Prostate gland (tissue), 2 donors: Measurements from ENCODE around the gene WFIKKN1. TPM values are rescaled to one million over a fixed set of nuclear protein-coding genes. Genes with fewer than 3 reads are reported as not detected.

Experiments used
- DNase-seq: peaks from one replicate; pipeline ENCODE4 v3.0.0-alpha.2; 2019; ENCODE audit warnings: low spot score
- H3K27ac ChIP-seq, 2 donors: fragments of 200-600 bp; sonication (generic); 2 replicates each; pipeline ENCODE4 v1.5.1; 2017 to 2019
- H3K27me3 ChIP-seq: fragments of 200-600 bp; sonication (generic); replicated peaks from 2 replicates; pipeline ENCODE4 v1.5.1; 2019; ENCODE audit not compliant: insufficient read depth
- H3K36me3 ChIP-seq, 2 donors: fragments of 200-600 bp; sonication (generic); 1 replicate in 1 of 2; 2 replicates in 1 of 2; pipeline versions ENCODE4 v1.5.1 to v1.8.1; 2017 to 2019
- H3K4me1 ChIP-seq: fragments of 200-600 bp; sonication (generic); replicated peaks from 2 replicates; pipeline ENCODE4 v1.5.1; 2019
- H3K4me3 ChIP-seq, 2 donors: fragments of 200-600 bp; sonication (generic); 2 replicates each; pipeline ENCODE4 v1.5.1; 2017 to 2019
- H3K9me3 ChIP-seq: fragments of 200-600 bp; sonication (generic); 2 replicates; pipeline ENCODE4 v1.5.1; 2017
- POLR2A ChIP-seq: fragments of 450-650 bp; IDR thresholded peaks from one replicate; pipeline ENCODE4 v1.6.1; 2016; ENCODE audit warnings: antibody characterized with exemption, mild to moderate bottlenecking
- POLR2AphosphoS5 ChIP-seq: sonication (generic); formaldehyde crosslinking; IDR thresholded peaks from one replicate; pipeline ENCODE4 v1.6.1; 2017; ENCODE audit warnings: antibody characterized with exemption
- WGBS: methylation state at CpG from one replicate; pipeline ENCODE4 v1.1.5; 2018; 5-methylcytosine and 5-hydroxymethylcytosine counted together
- intact Hi-C: fragments of 100-400 bp; cut with DNase I; formaldehyde crosslinking; loops from one replicate; pipeline ENCODE4 v1.14.2; 2022
- total RNA-seq, 2 donors: library from RNA; depleted of rRNA; stranded (reverse); fragments of >200 nt; gene quantifications; one replicate each; pipeline ENCODE4 v1.1.0, GENCODE V29; 2016
- TF ChIP-seq, protein P1 (sequence below), 4 experiments: fragments of 200-600 bp in 2 of 4; fragments of 450-650 bp in 2 of 4; sonication (generic) in 2 of 4; IDR thresholded peaks; 1 replicate in 3 of 4; 2 replicates in 1 of 4; pipeline ENCODE4 v1.5.1; 2016 to 2019; ENCODE audit warnings: antibody characterized with exemption in 4 of 4, mild to moderate bottlenecking in 2 of 4, moderate library complexity in 2 of 4

Gene WFIKKN1
- total RNA-seq, 2 donors from 2014 or later = 1.5 to 1.9 TPM

GRCh38 chr16:677316-678190 is 46.8 kb downstream of the WFIKKN1 start:
- H3K4me1 ChIP-seq = peaks cover 11% of the 10 kb centered on the region

GRCh38 chr16:678209-678857 is 47.5 kb downstream of the WFIKKN1 start:
- WGBS = 59% methylated on average over 21 of the region's 21 CpGs
- H3K27ac ChIP-seq = no peak overlapping the region
- H3K4me3 ChIP-seq = no peak overlapping the region
- no peak for DNase-seq
- H3K36me3 ChIP-seq = peaks cover 7 to 14% of the 10 kb centered on the region in 2 donors
- peaks cover 12% of the 10 kb centered on the region for H3K4me1 ChIP-seq
- no peaks in the 10 kb centered on the region for H3K9me3 ChIP-seq
- no peaks in the 10 kb centered on the region for H3K27me3 ChIP-seq
- intact Hi-C loops = no loop called here
- TF ChIP-seq POLR2A = no peak
- TF ChIP-seq, protein P1, sequence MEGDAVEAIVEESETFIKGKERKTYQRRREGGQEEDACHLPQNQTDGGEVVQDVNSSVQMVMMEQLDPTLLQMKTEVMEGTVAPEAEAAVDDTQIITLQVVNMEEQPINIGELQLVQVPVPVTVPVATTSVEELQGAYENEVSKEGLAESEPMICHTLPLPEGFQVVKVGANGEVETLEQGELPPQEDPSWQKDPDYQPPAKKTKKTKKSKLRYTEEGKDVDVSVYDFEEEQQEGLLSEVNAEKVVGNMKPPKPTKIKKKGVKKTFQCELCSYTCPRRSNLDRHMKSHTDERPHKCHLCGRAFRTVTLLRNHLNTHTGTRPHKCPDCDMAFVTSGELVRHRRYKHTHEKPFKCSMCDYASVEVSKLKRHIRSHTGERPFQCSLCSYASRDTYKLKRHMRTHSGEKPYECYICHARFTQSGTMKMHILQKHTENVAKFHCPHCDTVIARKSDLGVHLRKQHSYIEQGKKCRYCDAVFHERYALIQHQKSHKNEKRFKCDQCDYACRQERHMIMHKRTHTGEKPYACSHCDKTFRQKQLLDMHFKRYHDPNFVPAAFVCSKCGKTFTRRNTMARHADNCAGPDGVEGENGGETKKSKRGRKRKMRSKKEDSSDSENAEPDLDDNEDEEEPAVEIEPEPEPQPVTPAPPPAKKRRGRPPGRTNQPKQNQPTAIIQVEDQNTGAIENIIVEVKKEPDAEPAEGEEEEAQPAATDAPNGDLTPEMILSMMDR (IDR thresholded peaks at IDR 0.05) = no peak
- TF ChIP-seq POLR2AphosphoS5 = no peak

More at GRCh38 chr16:677316-678190, 46.8 kb downstream of the WFIKKN1 start:
- WGBS = 33% methylated on average over 55 of the region's 57 CpGs
- Histone ChIP-seq H3K36me3 (peaks cover 12 to 21% of the 10 kb centered on the region in 2 donors), H3K4me3 (no peak overlapping the region), H3K9me3 (no peaks in the 10 kb centered on the region), H3K27me3 (no peaks in the 10 kb centered on the region), H3K27ac (no peak overlapping the region)
- DNase-seq = no peak
- intact Hi-C loops = no loop called here
- TF ChIP-seq, protein P1 (IDR thresholded peaks at IDR 0.05) = no peak
- TF ChIP-seq POLR2A (no peak), POLR2AphosphoS5 (no peak)

- DNase-seq = peak; percentile 68
- peaks cover 7 to 10% of the 10 kb centered on the region in 2 donors for H3K36me3 ChIP-seq
- 33% methylated on average over 31 of the region's 52 CpGs for WGBS
Measured at GRCh38 chr16:678858-679813, 48.4 kb downstream of the WFIKKN1 start.

DNA sequence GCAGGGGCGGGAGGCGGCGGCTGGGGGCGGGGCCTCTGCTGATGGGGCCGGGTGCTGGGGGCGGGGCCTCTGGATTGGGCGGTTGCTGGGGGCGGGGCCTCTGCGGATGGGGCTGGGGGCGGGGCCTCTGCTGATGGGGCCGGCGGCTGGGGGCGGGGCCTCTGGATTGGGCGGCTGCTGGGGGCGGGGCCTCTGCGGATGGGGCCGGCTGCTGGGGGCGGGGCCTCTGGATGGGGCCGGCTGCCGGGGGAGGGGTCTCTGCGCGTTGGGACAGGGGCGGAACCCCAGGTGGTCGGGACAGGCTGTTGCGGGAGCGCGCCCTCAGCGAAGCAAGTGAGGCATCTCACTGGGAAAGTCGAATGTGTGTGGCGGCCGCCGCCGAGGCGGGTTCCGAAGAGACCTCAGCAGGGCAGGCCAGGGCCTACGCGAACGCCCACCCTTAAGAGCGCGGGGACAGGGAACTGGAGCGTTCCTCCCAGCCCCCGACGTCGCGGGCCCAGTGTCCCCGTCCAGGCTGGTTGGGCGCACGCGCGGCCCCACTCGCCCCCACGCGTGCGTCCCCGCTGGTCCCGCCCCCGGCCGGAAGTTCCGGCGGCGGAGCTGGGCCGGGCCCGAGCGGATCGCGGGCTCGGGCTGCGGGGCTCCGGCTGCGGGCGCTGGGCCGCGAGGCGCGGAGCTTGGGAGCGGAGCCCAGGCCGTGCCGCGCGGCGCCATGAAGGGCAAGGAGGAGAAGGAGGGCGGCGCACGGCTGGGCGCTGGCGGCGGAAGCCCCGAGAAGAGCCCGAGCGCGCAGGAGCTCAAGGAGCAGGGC is 49.2 kb downstream of the WFIKKN1 start, which contains the start of gene STUB1:
Gene STUB1 (plus strand): TSS at position 597 of the 811 bp plus-strand sequence. CDS start 116 bp downstream, at position 713.
- Histone ChIP-seq H3K4me3 (peak within 1 kb of the TSS; percentile 69 to 82), H3K4me1 (peaks cover 22% of the 10 kb centered on the region), H3K9me3 (no peaks in the 10 kb centered on the region), H3K27me3 (no peaks in the 10 kb centered on the region), H3K36me3 (peaks cover 7 to 10% of the 10 kb centered on the region in 2 donors), H3K27ac (peak within 1 kb of the TSS; percentile 88 to 93)
- peak; percentile 84 for DNase-seq
- intact Hi-C loops = no loop called here
- 4% methylated on average over 69 of the region's 91 CpGs for WGBS
- no peak for TF ChIP-seq POLR2A
- TF ChIP-seq, protein P1 (IDR thresholded peaks at IDR 0.05) = peak in 1 of 4 experiments; percentile 34
- TF ChIP-seq POLR2AphosphoS5 = peak; percentile 37

More at GRCh38 chr16:678858-679813, 48.4 kb downstream of the WFIKKN1 start:
- H3K9me3 ChIP-seq = no peaks in the 10 kb centered on the region
- H3K27ac ChIP-seq = peak overlapping the region; percentile 88 to 93
- H3K4me1 ChIP-seq = peaks cover 17% of the 10 kb centered on the region
- intact Hi-C loops = no loop called here
- TF ChIP-seq POLR2AphosphoS5 (no peak), POLR2A (peak; percentile 10)
- H3K4me3 ChIP-seq = peak overlapping the region; percentile 25 to 82
- H3K27me3 ChIP-seq = no peaks in the 10 kb centered on the region
